ENCODE results near the gene ATP11C.

The ATP11C gene

DNA sequence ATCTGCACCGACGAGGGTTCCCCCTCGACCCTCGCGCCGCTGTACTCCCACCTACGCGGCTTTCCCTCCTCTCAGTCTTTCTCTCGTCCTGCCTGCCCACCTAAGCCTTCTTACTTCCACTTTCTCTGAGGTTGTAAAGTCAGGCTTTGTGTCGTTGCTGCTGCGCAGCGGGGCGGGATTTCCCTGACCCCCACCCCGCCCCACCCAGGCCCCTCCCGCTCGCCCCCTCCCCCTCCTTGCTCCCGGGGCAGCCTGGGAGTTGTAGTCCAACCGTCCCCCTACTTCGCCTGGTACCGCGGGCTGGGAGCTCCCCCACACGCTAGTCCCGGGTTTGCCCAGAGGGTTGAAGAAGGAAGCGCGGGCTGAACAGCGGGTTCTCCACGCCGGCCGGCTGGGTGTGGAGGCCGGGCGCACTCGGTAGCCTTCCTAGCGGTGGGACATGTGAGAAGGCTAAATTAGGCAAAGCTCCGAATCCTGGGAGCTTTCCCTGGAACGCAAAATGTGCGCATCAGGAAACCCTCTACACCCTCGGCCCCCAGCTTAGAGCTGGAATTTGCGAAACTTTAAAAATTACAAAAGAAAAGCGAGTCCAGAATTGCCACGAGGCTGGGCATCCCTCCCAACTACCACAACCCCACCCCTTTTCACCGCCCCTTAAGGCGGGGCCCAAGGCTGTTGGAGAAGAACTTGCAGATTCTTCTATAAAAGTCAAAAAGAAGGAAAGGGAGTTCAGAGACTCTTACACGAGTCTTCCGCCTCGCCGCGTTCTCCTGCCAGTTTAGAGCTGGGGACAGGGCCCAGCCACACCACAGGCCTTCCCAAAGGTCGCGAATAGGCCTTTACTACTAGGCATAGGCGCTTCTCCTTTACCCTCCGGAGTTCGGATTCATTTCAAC is at the start of gene ATP11C:
Gene ATP11C, minus strand, starts transcription at position 153 of the 896 bp plus-strand sequence. CDS start 1,011 bp downstream, outside the sequence.
- TF ChIP-seq, protein P1, sequence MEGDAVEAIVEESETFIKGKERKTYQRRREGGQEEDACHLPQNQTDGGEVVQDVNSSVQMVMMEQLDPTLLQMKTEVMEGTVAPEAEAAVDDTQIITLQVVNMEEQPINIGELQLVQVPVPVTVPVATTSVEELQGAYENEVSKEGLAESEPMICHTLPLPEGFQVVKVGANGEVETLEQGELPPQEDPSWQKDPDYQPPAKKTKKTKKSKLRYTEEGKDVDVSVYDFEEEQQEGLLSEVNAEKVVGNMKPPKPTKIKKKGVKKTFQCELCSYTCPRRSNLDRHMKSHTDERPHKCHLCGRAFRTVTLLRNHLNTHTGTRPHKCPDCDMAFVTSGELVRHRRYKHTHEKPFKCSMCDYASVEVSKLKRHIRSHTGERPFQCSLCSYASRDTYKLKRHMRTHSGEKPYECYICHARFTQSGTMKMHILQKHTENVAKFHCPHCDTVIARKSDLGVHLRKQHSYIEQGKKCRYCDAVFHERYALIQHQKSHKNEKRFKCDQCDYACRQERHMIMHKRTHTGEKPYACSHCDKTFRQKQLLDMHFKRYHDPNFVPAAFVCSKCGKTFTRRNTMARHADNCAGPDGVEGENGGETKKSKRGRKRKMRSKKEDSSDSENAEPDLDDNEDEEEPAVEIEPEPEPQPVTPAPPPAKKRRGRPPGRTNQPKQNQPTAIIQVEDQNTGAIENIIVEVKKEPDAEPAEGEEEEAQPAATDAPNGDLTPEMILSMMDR (IDR thresholded peaks at IDR 0.05; ENCODE audit: insufficient read depth, low read depth, low read length, missing control alignments) = no peak
- peak; percentile 93 for DNase-seq (ENCODE audit: low read depth)
- H3K4me3 ChIP-seq (ENCODE audit: low read depth, low read length) = peak within 1 kb of the TSS; percentile 81

DNA sequence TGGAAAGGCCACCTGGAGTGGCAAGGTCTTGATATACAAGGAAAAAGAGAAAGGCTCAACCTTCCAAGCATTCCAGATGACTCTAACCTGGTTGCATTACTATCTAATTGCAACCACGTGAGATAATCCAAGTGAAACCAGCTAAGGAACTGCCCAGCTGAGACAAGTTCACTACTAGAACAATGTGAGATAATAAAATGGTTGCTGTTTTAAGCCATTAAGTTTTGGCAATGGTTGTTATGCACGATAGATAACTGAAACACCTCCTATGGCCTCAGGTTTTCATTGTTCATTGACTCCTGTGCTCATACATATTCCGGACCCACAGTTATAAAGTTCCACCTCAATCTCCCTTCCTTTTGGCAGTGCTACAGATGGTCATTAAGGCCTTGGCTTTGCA is 41.6 kb upstream of the ATP11C start:
- TF ChIP-seq, protein P1 (IDR thresholded peaks at IDR 0.05; ENCODE audit: insufficient read depth, low read depth, low read length, missing control alignments) = no peak
- H3K4me3 ChIP-seq (ENCODE audit: low read depth, low read length) = no peak overlapping the region
- DNase-seq (ENCODE audit: low read depth) = no peak

DNA sequence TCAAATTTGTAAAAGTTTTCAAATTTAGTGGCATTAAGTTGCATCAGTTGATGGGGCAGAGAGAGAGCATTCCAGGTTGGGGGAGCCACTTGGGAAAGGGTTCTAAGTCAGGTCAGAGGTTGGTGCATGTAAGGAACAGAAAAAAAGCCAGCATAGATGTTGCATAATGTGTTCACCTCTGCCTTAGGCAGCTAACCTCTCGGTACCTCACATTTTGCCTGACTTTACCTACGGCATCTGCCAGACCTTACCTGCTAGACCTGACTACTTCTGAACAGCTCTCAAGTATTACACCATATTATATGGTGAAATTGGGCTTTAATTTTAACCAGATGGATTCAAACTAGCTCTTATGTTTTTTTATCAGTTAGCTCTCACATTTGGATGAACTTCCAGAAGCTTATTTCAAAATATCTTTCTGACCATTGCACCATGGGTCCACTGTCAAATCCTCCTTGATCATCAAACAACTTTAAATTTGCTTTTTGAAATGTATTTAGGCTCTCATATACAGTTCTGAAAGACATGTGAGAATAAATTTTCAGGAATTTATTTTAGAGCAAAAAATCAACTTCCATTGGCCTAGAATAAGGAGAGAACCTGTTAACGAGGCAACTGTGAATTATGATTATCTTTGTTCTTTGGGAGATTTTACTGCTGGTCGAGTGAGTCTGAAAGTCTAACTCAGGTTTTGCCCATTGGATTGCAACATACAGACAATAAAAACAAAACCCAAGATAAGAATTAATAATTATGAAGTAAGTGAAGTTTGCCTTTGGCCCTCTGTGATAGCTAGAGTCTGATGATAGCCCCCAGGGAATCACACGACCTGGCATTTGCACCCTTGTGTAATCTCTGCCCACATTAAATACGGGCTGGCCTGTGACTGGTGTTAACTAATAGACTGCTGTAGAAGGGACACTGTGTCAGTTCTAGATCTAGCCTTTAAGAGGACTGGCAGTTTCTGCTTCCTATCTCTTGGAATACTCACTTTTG is 40.1 kb upstream of the ATP11C start:
- DNase-seq (ENCODE audit: low read depth) = no peak
- no peak overlapping the region for H3K4me3 ChIP-seq (ENCODE audit: low read depth, low read length)
- TF ChIP-seq, protein P1 (IDR thresholded peaks at IDR 0.05; ENCODE audit: insufficient read depth, low read depth, low read length, missing control alignments) = no peak

DNA sequence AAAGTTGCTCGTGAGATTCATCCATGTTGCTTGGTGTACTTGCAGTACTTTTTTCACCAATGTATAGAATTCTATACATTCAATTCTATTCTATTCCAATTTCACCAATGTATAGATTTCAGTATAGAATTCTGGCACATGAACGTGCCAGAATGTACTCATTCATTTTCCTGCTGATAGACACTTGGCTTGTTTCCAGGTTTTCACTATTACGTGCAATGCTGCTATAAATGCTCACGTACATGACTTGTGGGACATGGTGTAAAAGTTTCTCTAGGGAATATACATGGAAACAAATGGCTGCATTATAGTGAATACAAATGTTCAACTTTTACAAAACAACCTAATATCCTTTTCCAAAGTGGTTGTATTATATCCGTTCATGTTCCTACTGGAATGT is 39.3 kb upstream of the ATP11C start:
- no peak overlapping the region for H3K4me3 ChIP-seq (ENCODE audit: low read depth, low read length)
- TF ChIP-seq, protein P1 (IDR thresholded peaks at IDR 0.05; ENCODE audit: insufficient read depth, low read depth, low read length, missing control alignments) = no peak
- no peak for DNase-seq (ENCODE audit: low read depth)

DNA sequence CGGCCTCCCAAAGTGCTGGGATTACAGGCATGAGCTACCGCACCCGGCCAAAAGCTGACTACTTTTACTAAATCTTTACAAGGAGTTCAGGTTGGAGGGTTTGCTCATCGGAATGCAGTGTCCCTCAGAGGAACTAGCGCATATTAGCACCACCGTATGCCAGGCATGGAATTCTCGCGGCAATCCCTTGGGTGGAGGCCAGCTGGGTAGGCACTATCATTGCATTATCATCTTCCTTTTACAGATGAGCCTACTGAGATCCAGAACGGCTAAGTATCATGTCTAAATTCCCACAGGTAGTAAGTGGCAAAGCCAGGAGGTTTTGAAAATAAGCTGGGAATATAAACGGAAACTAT is 38.5 kb upstream of the ATP11C start:
- no peak for DNase-seq (ENCODE audit: low read depth)
- H3K4me3 ChIP-seq (ENCODE audit: low read depth, low read length) = no peak overlapping the region
- TF ChIP-seq, protein P1 (IDR thresholded peaks at IDR 0.05; ENCODE audit: insufficient read depth, low read depth, low read length, missing control alignments) = no peak

DNA sequence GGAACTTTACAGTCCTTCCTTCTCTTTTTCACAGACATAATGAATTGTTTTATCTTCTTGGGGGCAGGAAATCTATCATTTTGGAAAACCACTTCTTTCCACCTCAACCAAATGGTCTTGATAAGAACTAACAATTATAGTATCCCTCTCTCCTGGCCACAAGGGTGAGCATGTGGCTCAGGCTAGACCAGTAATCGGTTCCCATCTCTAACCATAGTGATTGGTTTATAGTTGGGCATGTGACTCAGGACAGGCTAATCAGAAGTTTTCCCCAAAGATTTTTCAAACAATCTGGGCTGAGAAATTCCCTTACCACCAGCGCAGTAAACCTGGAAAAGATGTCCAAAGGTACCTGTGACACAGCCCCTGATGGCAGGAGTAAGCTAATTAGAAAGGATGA is 36.4 kb upstream of the ATP11C start:
- DNase-seq (ENCODE audit: low read depth) = no peak

More for the DNA sequence above, 36.4 kb upstream of the ATP11C start:
- TF ChIP-seq, protein P1 (IDR thresholded peaks at IDR 0.05; ENCODE audit: insufficient read depth, low read depth, low read length, missing control alignments) = no peak
- H3K4me3 ChIP-seq (ENCODE audit: low read depth, low read length) = no peak overlapping the region
